Erythroblast (primary cell): Measurements from ENCODE around the gene YTHDC1.

Experiments used
- GATA1 ChIP-seq: IDR thresholded peaks from 2 replicates; pipeline ENCODE4 v1.6.1; 2011; ENCODE audit warnings: low read depth, mild to moderate bottlenecking, control low read depth, low read length, moderate library complexity
- POLR2A ChIP-seq: IDR thresholded peaks from 2 replicates; pipeline ENCODE4 v1.6.1; 2011; ENCODE audit warnings: mild to moderate bottlenecking, low read length

- TF ChIP-seq POLR2A = no peak
- TF ChIP-seq GATA1 = no peak
Observed at GRCh38 chr4:68272860-68273259, 77.0 kb downstream of the YTHDC1 start.
